GM18858 (cell line): ENCODE data around the gene MOB3A.
"Not testable (repeated sequence)": the region's sequence is repeated elsewhere in the genome, so short reads cannot be mapped to it uniquely, and the experiment has no call there.

Experiments used
- ATAC-seq: cut with Tn5 transposase; IDR thresholded peaks from one replicate; pipeline ENCODE4 v1.9.1; 2021; ENCODE audit not compliant: unreplicated experiment

The MOB3A gene

GRCh38 chr19:2035590-2035991, 60.5 kb downstream of the MOB3A start:
- ATAC-seq: no peak

- no peak for ATAC-seq
These were observed 61.2 kb downstream of the MOB3A start for GRCh38 chr19:2034729-2035589.

DNA sequence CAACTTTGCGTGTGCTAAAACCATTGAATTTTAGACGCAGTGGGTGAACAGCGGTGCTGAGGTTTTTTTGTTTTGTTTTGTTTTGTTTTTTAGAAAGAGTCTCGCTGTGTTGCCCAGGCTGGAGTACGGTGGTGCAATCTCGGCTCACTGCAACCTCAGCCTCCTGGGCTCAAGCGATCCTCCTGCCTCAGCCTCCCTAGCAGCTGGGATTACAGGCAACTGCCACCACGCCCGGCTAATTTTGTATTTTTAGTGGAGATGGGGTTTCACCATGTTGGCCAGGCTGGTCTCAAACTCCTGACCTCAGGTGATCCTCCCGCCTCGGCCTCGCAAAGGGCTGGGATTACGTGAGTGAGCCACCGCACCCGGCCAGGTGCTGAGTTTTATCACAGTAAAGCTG, 61.9 kb downstream of the MOB3A start:
- ATAC-seq: not testable (repeated sequence)

DNA sequence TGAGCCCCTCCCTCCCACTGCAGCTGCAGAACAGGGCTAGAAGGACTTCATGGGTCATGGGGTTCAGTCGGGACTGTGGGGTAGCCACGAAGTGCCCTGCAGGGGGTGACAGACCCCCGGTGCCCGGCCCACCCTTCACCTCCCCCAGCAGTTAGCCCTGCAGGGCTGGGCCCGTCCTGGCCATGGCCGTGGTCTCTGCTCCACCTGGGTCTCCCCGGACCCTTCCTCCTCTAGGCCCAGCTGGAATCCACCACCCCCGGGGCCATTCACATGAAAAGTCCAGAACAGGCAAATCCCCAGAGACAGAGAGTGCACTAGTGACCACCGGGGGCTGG, 62.3 kb downstream of the MOB3A start:
- ATAC-seq: no peak

DNA sequence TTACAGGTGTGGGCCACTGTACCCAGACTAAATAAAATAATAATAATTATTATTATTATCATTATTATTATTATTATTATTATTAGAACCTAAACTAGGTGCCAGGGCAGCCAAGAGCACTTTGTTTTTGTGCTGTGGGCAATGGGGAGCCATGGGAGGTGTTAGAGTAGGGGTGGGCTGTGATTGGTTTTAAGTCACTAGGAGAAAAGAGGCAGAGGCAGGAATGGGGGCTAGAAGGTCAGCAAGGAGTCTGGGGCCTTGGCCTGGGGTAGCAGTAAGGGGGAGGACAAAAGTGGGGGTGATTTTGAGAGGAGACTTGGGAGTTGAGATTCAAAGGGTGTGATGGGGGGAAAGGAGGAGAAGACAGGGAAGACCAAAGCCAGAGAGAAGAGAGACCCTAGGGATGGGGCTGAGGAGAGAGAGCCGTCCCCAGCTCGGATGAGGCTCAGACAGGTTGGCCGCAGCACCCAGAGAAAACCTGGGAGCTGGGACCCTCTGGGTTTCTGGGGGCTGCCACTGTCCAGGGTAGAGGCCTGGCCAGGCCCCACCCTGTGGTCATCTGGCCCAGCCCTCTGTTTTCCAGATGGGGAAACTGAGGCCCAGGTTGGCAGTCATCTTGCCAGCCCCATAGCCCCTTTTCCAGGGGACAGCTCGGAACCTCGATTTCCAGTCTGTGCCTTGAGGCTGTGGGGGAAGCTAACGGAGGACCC, 62.9 kb downstream of the MOB3A start:
- ATAC-seq: no peak

DNA sequence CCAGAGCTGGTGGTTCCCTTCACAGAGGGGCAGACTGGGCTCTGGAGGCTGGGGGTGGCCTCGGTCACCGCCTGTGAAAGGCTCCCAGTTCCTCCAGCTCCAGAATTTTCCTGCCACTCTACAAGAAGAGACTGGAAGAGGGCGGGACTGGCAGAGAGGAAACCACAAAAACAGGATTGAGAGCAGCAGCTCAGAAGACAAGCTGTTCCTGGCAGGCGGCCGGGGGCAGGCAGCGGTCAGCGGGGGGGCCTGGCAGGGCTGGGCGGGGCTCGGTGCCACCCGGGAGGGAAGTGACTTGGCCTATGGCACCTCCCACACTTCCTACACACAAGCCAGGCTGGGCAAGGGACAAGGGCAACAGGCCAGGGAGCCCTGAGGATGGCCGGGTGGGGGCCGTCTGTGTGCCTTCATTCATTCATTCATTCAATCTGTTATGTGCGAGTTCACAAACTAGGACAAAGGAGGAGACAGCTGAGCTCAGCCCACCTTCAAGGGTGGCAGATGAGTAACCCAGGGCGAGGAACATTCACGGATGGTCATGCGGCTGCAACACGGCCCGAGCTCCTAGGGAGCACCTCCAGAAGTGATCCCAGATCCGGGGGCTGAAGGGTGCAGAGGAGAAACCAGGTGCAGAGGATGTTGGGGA, 63.7 kb downstream of the MOB3A start:
- no peak for ATAC-seq

GRCh38 chr19:2027361-2027760, 68.8 kb downstream of the MOB3A start:
- no peak for ATAC-seq

- ATAC-seq: no peak
These were observed 69.4 kb downstream of the MOB3A start for GRCh38 chr19:2026770-2027169.

DNA sequence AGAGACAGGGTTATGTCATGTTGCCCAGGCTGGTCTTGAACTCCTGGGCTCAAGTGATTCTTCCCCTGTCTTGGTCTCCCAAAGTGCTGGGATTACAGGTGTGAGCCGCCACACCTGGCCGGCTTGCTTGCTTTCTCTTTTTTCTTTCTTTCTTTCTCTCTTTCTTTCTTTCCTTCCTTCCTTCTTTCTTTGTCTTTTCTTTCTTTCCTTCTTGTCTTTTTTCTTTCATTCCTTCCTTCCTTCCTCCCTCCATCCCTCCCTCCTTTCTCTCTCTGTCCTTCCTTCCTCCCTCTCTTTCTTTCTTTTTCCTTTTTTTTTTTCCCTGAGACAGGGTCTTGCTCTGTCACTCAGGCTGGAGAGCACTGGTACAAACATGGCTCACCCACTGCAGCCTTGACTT, 73.8 kb downstream of the MOB3A start:
- no peak for ATAC-seq

DNA sequence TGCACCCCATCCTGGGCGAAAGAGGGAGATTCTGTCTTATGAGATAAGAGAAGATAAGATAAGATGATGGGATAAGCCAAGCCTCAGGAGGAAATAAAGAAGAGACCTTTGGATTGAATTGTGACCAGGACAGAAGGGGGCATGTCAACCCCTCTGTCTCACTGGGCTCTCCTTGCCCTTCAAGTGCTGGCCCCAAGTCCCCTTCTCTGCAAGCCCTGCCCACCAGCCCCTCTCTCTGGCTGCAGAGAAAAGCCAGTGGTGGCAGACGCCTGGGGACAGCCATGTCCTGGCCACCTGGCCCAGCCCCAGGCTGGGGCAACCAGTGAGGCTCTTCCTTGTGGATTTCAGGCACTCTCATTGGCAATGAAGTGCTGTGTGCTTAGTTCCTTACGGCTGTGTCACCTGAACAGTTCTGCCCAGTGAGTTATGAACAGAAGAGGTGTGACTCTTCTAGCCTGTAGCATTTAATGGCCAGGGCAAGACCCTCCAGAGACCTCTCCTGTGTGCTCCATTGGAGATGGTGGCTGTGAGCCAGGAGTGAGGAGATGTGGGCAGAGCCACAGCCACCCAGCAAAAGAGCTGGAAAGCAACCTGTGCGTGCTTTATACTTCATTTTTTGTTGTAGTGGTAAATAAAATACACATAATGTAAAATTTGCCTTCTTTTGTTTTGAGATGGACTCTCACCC, 74.5 kb downstream of the MOB3A start:
- ATAC-seq: no peak
